Stimulated activated effector memory CD8-positive, alpha-beta T cell treated with anti-CD3 and anti-CD28 coated beads, Interleukin-12 subunit alpha, Interleukin-12 subunit beta, amount 100 ng/mL, for 72 hours (primary cell): ENCODE results near the gene STK32C.
"Not testable (repeated sequence)": the region's sequence is repeated elsewhere in the genome, so short reads cannot be mapped to it uniquely, and the experiment has no call there.

Experiments used
- ATAC-seq: fragments of 150-1000 bp; cut with Tn5 transposase; 2 replicates; pipeline ENCODE4 v1.10.0; 2021
- DNase-seq, 2 donors: peaks; one replicate each; pipeline ENCODE4 v3.0.0; 2021 to 2022; ENCODE audit warnings: low spot score in 2 of 2
- H3K27ac Mint-ChIP-seq: one replicate; pipeline ENCODE4 v1.8.0; 2022; ENCODE audit warnings: mild to moderate bottlenecking, mixed read lengths
- H3K36me3 Mint-ChIP-seq: one replicate; pipeline ENCODE4 v1.8.0; 2022; ENCODE audit warnings: mild to moderate bottlenecking, mixed read lengths
- H3K4me1 Mint-ChIP-seq: one replicate; pipeline ENCODE4 v1.8.0; 2022; ENCODE audit warnings: mixed read lengths
- H3K4me3 Mint-ChIP-seq: one replicate; pipeline ENCODE4 v1.8.0; 2022; ENCODE audit warnings: mild to moderate bottlenecking, mixed read lengths
- H3K9me3 Mint-ChIP-seq: one replicate; pipeline ENCODE4 v1.8.0; 2022; ENCODE audit warnings: mixed read lengths

The STK32C gene

DNA sequence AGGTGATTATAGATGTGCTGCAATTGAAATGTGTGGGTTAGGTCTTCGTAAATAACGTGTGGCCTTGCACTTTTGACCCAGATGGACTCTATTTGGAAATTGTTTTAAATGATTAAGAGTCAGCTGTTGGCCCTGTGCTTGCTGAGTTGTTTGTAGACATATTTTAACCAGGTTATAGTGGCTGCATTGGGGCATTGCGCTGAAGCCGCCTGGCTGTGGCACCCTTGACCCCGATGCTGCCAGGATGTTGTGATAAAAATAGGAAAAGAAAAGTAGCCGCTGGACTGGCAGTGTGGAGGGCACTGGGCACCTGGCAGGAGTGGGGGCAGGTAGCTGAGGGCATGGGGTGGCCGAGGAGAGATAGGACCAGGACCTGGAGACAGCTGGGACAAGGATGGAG, 37.6 kb upstream of the STK32C start:
- ATAC-seq (no peak), DNase-seq (no peak)
- Mint-ChIP-seq H3K4me3 (no peak overlapping the region), H3K4me1 (peaks cover 5% of the 10 kb centered on the region), H3K27ac (no peak overlapping the region), H3K9me3 (no peaks in the 10 kb centered on the region), H3K36me3 (no peaks in the 10 kb centered on the region)

DNA sequence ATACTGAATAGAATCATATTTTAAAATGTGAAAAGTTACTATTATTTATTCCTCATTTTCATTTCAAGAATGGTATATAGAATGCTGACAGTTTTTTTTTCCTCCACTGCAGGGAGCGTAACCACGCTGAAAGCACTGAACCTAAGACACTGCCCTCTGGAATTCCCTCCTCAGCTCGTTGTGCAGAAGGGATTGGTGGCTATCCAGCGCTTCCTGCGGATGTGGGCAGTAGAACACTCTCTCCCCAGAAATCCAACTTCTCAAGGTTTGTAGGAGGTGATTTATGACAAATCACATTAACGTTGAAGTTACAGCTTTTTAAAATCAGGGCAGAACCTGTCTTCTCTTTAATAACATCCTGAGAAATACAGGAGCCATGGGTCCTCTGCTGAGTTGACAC, 36.6 kb upstream of the STK32C start:
- Mint-ChIP-seq H3K36me3 (no peaks in the 10 kb centered on the region), H3K9me3 (no peaks in the 10 kb centered on the region), H3K4me3 (no peak overlapping the region), H3K4me1 (peaks cover 5% of the 10 kb centered on the region), H3K27ac (no peak overlapping the region)
- ATAC-seq = no peak
- DNase-seq = no peak

DNA sequence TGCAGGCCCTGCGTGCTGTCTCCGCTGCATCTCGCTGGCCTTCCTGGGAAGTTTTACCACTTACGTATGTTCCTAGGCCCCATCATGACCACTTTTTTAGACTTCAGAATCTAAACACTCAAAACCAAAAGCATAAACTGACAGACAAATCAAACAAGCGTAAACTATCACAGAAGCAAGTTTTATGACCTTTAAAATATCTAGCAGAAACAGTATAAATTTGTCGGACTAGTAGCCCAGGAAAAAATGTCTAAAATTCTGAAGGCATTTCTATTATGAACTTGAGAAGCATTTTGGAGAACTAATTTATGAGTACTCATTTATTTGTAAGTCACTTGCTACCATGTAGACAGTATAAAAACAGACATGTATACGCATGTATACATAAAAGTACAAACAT, 34.8 kb upstream of the STK32C start:
- no peak overlapping the region for H3K4me3 Mint-ChIP-seq
- no peaks in the 10 kb centered on the region for H3K36me3 Mint-ChIP-seq
- DNase-seq (no peak), ATAC-seq (no peak)
- H3K4me1 Mint-ChIP-seq = peaks cover 5% of the 10 kb centered on the region
- no peaks in the 10 kb centered on the region for H3K9me3 Mint-ChIP-seq
- no peak overlapping the region for H3K27ac Mint-ChIP-seq

DNA sequence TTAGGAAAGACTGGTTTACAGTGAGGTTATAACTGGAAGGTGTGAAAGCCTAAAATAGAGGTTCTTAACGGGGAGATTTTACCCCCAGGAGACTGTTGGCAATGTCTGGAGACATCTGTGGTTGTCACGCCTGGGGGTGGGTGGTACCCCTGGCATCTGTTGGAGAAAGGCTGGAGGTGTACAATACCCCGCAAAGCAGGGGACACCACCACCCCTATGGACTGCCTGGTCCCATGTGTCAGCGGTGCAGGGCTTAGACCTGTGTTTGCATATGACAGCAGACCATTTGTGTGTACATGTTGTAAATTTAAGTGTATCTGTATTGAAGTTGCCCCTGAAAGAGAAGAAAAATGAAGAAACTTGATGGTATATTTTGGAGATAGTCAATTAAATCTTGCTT, 34.0 kb upstream of the STK32C start:
- no peak overlapping the region for H3K27ac Mint-ChIP-seq

DNA sequence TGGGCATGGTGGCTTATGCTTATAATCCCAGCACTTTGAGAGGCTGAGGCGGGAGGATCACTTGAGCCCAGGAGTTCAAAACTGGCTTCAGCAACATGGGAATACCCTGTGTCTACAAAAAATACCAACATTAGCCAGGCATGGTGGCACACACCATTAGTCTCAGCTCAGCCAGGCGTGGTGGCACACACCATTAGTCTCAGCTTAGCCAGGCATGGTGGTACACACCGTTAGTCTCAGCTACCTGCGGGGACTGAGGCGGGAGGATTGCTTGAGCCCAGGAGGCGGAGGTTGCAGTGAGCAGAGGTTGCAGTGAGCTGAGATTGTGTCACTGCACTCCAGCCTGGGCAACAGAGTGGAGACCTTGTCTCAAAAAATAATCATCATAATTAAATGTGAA, 33.3 kb upstream of the STK32C start:
- no peak for DNase-seq
- no peaks in the 10 kb centered on the region for H3K9me3 Mint-ChIP-seq
- H3K4me3 Mint-ChIP-seq = no peak overlapping the region
- no peak for ATAC-seq
- peaks cover 15% of the 10 kb centered on the region for H3K4me1 Mint-ChIP-seq
- H3K27ac Mint-ChIP-seq = no peak overlapping the region
- H3K36me3 Mint-ChIP-seq = no peaks in the 10 kb centered on the region

More for the DNA sequence above, 34.0 kb upstream of the STK32C start:
- Mint-ChIP-seq H3K9me3 (no peaks in the 10 kb centered on the region), H3K36me3 (no peaks in the 10 kb centered on the region), H3K4me3 (no peak overlapping the region), H3K4me1 (peaks cover 8% of the 10 kb centered on the region)
- ATAC-seq = no peak
- DNase-seq = no peak

DNA sequence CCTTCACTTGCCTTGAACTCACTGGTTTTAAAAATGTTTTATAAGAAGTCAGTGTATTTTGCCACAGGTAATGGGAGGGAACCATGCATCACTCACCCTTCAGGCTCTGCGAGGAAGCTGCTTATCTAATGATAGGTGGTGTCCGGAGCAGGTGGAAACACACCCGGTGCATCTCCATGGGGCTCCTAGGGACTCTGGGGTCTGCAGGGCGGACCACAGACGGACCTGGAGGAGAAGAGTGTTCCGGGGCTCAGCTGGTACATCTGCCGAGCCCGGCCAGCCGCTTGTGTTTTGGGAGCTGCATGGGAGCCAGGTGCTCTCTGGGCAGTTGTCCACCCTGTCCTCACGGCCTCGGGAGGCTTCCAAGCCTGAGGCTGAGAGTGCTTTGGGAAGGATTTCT, 31.5 kb upstream of the STK32C start:
- DNase-seq (no peak), ATAC-seq (no peak)
- H3K27ac Mint-ChIP-seq = no peak overlapping the region
- no peaks in the 10 kb centered on the region for H3K36me3 Mint-ChIP-seq
- peaks cover 17% of the 10 kb centered on the region for H3K4me1 Mint-ChIP-seq
- no peaks in the 10 kb centered on the region for H3K9me3 Mint-ChIP-seq
- no peak overlapping the region for H3K4me3 Mint-ChIP-seq

DNA sequence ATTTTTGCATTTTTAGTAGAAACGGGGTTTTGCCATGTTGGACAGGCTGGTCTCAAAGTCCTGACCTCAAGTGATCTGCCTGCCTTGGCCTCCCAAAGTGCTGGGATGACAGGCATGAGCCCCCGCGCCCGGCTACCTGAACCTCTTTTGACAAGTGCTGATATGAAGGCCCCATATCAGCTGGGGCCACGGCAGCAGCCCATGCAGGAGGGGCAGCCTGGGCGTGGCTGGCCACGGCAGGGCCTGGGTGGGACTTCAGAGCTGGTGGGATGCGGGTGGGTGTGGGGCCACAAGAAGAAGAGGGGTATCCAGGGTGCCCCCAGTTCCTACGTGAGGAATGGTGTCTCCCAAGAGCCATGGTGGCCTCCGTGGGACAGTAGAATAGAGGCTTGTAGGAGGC, 31.1 kb upstream of the STK32C start:
- Mint-ChIP-seq H3K27ac (no peak overlapping the region), H3K4me3 (no peak overlapping the region), H3K4me1 (peaks cover 17% of the 10 kb centered on the region), H3K9me3 (no peaks in the 10 kb centered on the region), H3K36me3 (no peaks in the 10 kb centered on the region)
- DNase-seq (no peak), ATAC-seq (no peak)

DNA sequence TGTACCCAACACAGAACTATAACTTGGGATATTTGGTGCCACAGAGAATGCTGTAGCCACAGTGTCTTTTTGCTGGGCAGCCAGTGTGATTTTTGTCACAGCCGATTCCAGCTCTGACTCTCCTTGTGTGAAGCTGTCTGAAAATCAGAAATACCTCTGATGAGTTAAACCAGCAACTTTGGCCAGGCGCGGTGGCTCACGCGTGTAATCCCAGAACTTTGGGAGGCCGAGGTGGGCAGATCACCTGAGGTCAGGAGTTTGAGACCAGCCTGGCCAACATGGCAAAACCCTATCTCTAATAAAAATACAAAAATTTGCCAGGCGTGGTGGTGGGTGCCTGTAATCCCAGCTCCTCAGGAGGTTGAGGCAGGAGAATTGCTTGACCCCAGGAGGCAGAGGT, 30.1 kb upstream of the STK32C start:
- H3K36me3 Mint-ChIP-seq, H3K9me3 Mint-ChIP-seq, DNase-seq, ATAC-seq: not testable (repeated sequence)
- H3K4me1 Mint-ChIP-seq = peaks cover 23% of the 10 kb centered on the region
- peak overlapping the region; percentile 75 for H3K4me3 Mint-ChIP-seq
- peak overlapping the region; percentile 86 for H3K27ac Mint-ChIP-seq

DNA sequence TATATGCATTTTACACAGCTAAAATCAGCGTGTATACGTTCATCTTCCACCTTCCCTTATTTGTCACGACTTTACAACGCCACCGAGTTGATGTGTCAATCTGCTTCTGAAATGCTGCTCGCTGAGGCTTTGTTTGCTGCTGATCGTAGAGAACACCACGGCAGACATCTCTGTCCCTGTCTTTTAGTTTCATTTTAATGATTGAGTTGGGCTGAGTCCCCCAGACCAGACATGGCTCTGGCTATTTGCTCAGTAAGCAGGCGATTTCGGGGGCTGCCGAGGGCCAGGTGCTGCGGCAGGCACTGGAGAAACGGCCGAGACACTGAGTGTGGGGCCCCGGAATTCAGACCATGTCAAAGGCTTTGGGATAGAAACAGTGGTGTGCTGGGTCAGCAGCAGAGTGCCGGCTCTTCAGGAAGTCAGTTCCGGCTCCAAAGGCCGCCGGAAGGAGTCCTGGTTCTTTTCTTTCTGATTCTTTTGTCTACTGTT, 29.2 kb upstream of the STK32C start:
- ATAC-seq (no peak), DNase-seq (peak in 1 of 2 donors; percentile 60)
- Mint-ChIP-seq H3K36me3 (peaks cover 15% of the 10 kb centered on the region), H3K4me1 (peaks cover 31% of the 10 kb centered on the region), H3K4me3 (peak overlapping the region; percentile 75), H3K9me3 (no peaks in the 10 kb centered on the region), H3K27ac (peak overlapping the region; percentile 86)

DNA sequence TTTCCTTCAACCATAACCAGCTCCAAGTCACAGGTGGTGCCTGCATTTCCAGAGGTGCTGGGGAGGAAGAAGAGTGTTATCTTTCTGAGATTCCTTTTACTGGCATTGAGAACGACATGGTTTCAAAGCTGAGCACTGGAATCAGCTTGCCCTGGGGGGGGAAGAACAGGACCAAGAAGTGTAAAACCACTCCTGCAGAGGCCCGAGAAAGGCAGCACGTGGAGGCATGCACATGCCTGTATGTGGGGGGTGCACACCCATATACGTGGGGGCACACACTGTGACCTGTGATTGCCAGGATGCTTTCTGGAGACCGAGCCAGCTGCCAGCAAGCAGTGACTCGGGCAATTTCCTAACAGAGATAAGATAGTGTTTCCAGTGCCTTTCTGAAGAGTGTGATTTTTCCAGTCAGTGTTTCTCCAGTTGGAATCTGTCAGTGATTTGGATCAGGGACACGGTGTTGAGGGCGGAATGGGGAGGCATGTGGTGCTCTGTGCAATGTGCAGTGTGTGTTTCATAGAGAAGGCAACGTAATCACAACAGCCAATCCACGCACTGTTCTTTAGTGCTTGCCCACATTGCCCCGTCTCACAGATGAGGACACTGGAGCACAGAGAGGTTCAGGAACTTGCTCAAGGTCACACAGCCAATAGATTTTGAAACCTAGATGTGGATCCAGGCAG, 28.5 kb upstream of the STK32C start:
- DNase-seq = no peak
- no peak for ATAC-seq
- no peaks in the 10 kb centered on the region for H3K9me3 Mint-ChIP-seq
- peaks cover 38% of the 10 kb centered on the region for H3K4me1 Mint-ChIP-seq
- H3K27ac Mint-ChIP-seq = peak overlapping the region; percentile 86
- peaks cover 23% of the 10 kb centered on the region for H3K36me3 Mint-ChIP-seq
- peak overlapping the region; percentile 75 for H3K4me3 Mint-ChIP-seq

DNA sequence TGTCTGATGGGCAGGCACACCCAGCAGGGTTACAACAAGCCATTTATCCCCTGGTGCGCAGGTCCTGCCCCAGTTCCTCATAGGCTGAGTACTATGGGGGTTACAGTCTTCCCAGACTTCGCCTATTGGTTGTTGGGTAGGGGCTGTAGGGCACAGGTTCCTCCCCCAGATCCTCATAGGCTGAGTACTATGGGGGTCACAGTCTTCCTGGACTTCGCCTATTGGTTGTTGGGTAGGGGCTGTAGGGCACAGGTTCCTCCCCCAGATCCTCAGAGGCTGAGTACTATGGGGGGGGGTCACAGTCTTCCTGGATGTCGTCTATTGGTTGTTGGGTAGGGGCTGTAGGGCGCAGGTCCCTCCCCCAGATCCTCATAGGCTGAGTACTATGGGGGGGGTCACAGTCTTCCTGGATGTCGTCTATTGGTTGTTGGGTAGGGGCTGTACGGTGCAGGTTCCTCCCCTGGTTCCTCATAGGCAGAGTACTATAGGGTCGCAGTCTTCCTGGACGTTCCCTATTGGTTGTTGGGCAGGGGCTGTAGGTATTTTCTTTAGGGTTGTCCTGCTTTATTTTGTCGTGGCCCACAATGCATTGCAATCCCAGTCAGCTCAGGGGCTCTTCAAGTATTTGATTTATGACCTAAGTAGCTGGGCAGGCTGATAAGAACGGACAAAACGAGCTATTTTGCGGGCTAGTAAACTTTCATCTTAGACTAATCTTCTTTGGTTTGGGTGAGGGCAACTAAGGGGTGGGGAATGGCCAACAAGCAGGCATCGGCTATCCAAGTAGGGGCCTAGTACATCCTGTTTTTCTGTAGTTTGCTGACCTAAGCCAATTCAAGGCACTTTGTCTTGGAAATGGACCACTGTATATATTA, 27.7 kb upstream of the STK32C start:
- H3K4me1 Mint-ChIP-seq = peaks cover 41% of the 10 kb centered on the region
- DNase-seq (no peak), ATAC-seq (no peak)
- no peaks in the 10 kb centered on the region for H3K9me3 Mint-ChIP-seq
- peaks cover 30% of the 10 kb centered on the region for H3K36me3 Mint-ChIP-seq
- H3K27ac Mint-ChIP-seq = no peak overlapping the region
- H3K4me3 Mint-ChIP-seq = peak overlapping the region; percentile 75

DNA sequence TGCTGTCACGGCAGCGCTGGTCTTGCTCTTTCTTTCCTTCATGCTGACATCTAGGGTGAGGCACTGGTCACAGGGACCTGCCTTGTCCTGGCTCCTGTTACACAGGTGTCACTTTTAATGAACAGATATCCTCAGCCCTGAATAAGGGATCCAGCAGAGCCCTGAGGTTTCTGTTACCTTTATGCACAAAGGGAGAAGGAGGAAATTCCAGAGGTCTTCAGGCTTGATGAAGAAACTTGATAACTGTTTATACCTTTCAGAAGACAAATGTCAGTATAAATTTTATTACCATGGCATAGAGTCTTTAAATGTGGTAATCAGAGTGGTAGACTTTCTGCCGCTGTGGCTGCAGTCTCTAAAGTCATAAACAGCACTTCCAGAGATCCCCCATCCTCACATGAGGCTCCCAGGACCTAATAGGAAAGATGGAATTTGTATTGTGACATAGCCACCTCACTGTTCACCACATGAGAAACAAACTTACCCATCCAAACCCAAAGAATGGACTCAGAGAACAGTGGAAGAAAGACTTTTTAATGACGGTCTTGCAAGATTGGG, 27.0 kb upstream of the STK32C start:
- ATAC-seq (no peak), DNase-seq (no peak)
- Mint-ChIP-seq H3K4me1 (peaks cover 48% of the 10 kb centered on the region), H3K9me3 (no peaks in the 10 kb centered on the region), H3K27ac (no peak overlapping the region), H3K36me3 (peaks cover 38% of the 10 kb centered on the region), H3K4me3 (no peak overlapping the region)

DNA sequence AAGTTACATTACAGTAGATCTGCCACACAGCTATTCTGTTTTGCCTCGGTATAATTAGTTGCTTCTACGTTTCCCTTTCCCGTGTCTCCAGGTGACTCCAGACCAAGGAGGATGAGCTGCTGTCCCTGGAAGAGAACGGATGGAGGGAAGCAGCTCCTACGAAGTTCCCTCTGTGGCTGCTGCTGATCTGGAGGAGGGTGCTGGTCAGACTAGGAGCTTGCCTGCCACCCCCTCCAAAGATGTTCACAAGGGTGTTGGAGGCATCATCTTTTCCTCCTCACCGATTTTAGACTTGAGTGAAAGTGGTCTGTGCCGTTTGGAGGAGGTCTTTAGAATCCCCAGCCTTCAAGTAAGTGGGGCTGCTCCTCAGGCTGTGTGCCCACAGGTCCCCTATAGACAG, 25.6 kb upstream of the STK32C start:
- H3K36me3 Mint-ChIP-seq = peaks cover 50% of the 10 kb centered on the region

DNA sequence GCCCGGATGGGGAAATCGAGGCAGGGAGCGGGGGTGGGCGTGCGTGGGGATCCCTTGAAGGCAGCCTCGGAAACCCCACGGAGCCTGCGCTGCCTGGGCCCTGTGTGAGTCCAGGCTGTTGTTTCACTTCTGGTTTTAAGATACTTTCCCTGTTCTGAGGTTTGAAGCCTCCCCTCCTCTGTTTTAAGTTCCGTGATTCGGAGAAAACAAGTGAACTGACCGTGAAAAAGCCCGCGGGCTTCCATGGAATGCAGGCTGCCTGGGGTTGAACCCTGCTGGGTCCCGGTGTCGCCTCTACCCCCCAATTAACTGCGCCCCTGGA, 24.6 kb upstream of the STK32C start:
- no peaks in the 10 kb centered on the region for H3K9me3 Mint-ChIP-seq
- peak overlapping the region; percentile 85 for H3K4me3 Mint-ChIP-seq
- ATAC-seq (peak; percentile 39), DNase-seq (no peak)
- H3K36me3 Mint-ChIP-seq = peaks cover 58% of the 10 kb centered on the region
- peak overlapping the region; percentile 96 for H3K27ac Mint-ChIP-seq
- peaks cover 69% of the 10 kb centered on the region for H3K4me1 Mint-ChIP-seq

More for the DNA sequence above, 25.6 kb upstream of the STK32C start:
- no peak for ATAC-seq
- Mint-ChIP-seq H3K9me3 (no peaks in the 10 kb centered on the region), H3K27ac (peak overlapping the region; percentile 96), H3K4me1 (peaks cover 61% of the 10 kb centered on the region), H3K4me3 (peak overlapping the region; percentile 85)
- no peak for DNase-seq

DNA sequence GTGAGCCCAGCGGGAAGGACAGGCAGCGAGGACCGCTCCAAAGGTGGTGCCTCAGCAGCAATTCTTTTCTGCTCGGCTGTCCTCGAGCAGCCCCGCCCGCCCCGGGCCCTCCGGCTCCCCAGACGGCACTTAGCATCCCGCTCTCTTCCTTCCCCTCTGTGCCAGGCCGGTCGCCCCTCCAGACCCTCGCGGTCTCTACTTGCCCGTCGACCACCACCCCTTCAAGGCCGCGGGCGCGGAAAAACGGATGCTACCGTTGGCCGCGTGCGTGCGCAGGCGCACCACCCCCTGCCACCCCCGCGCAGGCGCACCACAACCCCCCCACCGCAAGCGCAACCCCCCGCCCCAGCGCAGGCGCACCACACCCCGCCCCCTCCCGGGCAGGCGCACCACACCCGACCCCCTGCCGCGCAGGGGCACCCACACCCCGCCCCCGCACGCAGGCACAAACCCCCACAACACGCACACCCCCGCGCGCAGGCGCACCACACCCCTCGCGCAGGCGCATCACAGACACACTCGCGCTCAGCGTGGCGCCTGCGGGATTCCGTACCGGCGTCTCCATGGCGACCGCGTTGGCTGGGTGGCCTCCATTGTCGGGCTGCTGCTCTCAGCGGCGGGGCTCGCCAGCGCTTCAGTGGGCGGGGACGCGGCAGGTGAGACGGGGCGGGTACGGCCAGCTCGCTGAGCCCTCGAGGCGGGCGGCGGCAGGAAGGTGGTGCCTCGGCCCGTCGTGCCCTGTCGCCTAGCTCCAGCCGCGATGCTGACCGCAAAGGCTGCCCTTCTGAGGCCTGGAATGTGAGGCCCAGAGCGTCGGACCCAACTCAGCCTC, 24.1 kb upstream of the STK32C start, which contains the start of gene LRRC27:
Gene LRRC27, plus strand, starts transcription at position 593 of the 832 bp plus-strand sequence. CDS start 1,332 bp downstream, outside the sequence.
- Mint-ChIP-seq H3K27ac (peak within 1 kb of the TSS; percentile 96), H3K36me3 (peaks cover 64% of the 10 kb centered on the region), H3K4me1 (peaks cover 69% of the 10 kb centered on the region), H3K4me3 (peak within 1 kb of the TSS; percentile 85), H3K9me3 (no peaks in the 10 kb centered on the region)
- peak; percentile 94 for ATAC-seq
- DNase-seq = peak; percentile 98 to 100
